GM18951 (cell line): ENCODE measurements around the gene SLC41A1.
A peak's percentile ranks its signal among the peaks of the same experiment; 100 is the strongest.

Experiments used
- POLR2A ChIP-seq: IDR thresholded peaks from 4 replicates; pipeline ENCODE4 v1.6.1; 2011; ENCODE audit warnings: mild to moderate bottlenecking; ENCODE audit not compliant: insufficient read length, insufficient read depth; ENCODE audit errors: extremely low read depth
- in situ Hi-C: fragments of 300-500 bp; cut with MboI; formaldehyde crosslinking; loops from one replicate; pipeline ENCODE4 v1.12.0; 2022; ENCODE audit warnings: low sequenced_read_pairs, mixed read lengths, inconsistent platforms; ENCODE audit not compliant: unreplicated experiment

Gene SLC41A1

DNA sequence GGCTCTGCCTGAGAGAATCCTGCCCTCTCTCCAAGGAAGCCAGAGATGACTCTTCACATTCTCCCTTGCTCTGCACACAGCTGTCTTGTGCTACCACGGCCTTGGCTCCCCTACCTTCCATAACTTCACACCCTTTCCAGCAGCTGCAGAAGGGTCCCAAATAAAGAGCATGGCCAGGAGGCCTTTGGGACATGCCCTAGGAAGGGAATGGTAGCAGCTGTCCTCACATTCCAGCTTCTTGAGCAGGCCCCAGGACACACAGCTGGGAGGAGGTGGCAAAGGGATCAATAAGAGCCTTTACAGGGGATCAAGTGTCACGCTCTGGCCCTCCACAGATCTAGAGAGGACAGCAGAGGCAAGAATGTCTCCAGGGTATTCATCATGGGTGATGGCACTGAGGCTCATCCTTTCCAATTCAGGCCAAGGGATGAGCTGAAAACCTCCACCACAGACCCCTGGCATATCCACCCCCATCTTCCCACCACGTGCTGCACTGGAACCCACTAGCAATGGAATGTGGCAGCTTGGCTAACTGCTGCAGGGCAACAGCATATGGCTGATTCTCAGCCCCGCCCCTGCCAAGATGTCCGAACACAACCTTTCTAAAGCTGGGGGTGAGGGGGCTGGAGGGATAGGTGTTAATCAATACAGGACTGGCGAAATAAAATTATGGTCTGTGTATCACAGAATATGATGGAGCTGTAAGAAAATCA, 19.9 kb downstream of the SLC41A1 start:
- in situ Hi-C loops: loop anchor here (10.0 kb wide), 1 partner anchor 322 kb away; the partner anchor contains the start of gene AVPR1B
- no peak for TF ChIP-seq POLR2A

DNA sequence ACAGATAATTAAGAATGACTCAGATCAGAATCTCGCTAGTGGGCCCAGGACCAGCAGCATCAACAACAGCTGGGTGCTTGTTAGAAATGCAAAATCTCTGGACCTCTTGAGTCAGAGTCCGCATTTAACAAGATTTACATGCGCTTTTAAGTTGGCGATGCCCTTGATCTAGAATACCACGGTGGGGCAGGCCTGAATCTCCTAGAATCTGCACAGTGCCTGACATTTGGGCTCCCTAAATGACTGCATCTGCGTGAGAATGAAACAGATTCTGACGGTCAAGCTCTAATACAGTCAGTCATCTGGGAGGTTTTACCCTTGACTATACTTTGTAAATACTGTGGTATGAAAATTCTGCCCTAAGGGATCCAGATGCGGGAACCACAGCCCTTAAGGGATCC, 20.5 kb downstream of the SLC41A1 start:
- TF ChIP-seq POLR2A: no peak
- in situ Hi-C loops: loop anchor here (10.0 kb wide), 1 partner anchor 322 kb away; the partner anchor contains the start of gene AVPR1B

DNA sequence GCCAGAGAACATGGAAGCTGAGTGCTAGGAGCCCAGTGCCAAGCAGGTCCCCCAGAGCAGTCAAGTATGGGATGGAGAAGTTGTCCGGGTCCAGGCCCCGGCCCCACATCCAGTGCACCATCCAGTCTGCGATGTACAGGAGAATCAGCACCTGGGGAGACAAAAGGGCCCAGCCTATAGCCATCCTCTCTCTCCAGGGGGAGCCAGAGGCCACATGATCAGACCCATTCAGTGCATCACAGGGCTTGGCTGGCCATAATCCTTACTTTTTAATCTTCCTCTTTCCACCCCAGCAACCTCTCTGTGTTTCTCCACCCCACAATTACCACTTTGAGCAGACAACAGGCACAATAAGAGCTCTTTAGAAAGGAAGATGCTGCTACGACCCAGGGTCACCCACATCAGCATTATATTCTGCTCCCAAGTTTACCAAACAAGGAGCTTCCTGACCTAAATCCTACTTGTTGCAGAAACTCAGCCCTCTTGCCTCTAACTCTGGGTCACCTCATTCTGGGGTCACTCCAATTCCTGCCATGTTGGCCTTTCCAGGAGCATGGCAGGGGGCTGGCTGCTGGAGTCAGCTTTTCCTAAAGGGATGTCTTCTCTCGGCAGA, 21.3 kb downstream of the SLC41A1 start:
- in situ Hi-C loops: loop anchor here (10.0 kb wide), 1 partner anchor 323 kb away; the partner anchor contains the start of gene AVPR1B
- no peak for TF ChIP-seq POLR2A

DNA sequence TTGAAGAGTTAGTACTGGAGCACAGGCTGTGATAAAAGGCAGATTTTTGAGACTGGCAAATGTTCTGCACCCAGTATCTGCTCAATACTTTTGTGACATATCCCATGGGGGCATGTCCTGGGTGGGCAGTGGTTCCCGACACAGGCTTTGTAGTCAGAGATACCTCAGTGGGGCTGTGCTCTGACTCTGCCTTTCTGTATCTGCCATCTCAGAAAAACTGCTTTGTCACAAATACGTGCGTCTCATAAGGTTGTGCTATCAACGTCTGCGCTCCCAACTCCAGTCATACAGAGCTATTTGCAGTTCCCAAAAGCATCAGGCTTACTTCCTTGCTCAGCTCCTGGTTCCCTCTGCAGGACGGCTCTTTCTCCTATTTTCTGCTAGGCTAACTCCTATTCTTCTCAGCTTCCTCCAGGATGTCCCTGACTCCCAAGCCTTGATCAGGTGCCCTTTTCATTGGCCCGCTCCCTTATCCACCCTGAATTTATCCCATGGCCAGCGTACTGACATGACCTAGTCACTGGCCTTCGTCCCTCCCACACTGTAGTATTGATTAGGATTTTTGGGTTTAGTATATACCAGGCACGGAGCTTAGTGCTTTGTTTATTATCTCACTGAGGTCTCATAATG, 25.6 kb downstream of the SLC41A1 start:
- TF ChIP-seq POLR2A: no peak
- in situ Hi-C loops: no loop called here

DNA sequence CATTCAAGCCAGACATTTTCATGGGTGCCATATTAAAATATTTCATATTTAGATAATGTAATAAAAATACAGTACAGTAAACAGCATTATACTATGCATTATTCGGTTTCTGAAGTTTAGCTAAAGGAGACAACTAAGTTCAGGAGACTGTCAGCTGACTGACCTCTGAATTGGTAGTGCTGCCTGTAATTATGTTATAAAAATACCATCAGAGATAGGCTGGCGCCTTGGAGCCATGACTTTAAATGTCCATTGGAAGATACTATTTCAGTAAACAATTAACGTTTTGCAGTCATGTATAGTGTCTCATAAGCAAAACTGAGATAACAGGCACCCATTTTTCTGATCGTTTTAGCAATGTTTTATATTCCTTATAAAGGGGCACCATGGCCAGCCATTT, 26.4 kb downstream of the SLC41A1 start:
- in situ Hi-C loops: no loop called here
- TF ChIP-seq POLR2A: no peak

DNA sequence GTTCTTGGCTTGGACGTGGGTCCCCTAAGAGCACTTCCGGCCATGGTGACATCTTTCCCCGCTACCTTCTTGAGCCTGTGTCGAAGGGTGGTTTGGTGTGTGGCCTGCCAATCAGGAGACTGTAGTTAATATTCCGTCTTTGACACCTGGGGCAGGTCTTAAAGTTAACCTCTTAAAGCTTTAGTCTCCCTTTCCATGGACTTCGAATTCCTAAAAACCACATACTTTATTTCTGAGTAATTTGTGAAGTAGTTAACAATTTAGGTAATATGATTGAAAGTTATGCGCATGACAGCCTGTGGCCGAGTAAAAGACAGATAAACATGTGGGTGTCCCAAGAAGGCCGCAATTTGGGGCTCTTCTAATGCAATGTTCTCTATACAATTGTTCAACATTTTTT, 27.6 kb downstream of the SLC41A1 start:
- no peak for TF ChIP-seq POLR2A
- in situ Hi-C loops: no loop called here

DNA sequence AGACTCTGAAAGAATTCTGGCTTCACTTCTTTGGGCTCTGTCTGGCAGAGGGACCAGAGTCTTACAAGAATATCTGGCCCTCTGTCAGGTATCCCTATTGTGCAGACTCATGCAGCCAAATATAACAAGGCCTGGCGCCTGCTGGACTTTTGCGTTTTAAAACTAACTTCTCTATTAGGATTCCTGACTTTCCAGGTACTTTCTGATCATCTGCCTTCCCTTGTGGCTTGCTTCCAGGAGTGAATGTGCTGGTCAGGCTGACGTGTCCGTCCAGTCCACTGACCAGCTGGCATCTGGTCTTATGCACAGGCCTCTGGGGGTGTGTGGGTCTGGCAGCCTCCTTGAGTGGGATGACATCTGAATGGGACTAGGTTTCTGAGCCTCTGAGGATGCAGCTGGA, 29.1 kb downstream of the SLC41A1 start:
- no peak for TF ChIP-seq POLR2A
- in situ Hi-C loops: no loop called here

DNA sequence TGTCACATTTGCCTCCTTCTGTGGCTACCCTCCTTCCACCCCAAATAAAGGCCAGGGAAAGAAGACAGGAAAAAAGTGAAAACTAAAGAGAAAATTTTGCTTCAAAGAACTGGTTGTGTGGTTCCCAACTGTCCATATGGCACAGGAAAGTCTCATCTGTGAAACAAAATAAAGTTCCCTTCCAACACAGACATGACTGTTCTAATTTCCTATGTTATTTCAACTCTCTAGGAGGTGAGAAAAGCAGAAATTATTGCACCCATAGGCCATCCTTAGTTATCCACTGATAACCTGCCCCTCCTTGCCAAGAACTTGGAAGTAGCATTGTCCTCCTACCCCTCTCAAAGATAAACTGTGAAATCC, 29.6 kb downstream of the SLC41A1 start:
- in situ Hi-C loops: no loop called here
- TF ChIP-seq POLR2A: no peak

DNA sequence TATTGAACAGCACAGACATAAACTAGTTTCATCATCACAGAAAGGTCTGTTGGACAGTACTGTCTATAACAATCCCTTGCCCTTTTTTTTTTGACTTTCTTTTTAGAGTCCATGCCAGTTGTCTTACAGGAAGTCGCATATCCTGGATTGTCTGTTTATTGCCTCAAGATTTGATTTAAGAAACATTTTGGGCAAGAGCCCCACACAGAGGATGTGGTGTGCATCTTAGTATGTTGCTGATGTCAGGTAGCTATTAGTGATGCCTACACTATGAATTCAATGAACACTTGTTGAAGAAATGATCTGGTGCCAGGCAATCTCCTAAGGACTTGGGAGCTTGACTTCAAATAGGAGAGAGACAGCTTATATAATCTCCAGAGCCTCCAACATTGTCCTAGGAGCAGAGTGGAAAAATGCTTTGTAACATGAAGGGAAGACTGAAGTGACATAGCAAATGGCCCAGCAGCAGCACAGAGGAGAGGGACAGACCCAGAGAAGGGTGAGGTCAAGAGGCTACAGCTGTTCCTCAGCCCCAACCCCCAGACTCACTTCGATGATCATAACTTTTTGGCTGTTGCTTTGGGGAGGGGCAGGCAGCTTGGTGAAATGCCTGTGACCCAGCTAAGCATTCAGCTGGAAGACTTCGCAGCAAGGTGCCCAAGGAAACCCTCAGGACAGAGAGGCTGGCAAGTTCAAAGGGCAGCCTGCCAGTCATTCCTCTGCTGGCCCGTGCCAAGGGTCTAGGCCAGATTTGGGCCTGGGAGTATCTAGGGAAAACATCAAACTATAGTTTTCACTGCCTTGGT, 30.2 kb downstream of the SLC41A1 start:
- TF ChIP-seq POLR2A: no peak
- in situ Hi-C loops: no loop called here

DNA sequence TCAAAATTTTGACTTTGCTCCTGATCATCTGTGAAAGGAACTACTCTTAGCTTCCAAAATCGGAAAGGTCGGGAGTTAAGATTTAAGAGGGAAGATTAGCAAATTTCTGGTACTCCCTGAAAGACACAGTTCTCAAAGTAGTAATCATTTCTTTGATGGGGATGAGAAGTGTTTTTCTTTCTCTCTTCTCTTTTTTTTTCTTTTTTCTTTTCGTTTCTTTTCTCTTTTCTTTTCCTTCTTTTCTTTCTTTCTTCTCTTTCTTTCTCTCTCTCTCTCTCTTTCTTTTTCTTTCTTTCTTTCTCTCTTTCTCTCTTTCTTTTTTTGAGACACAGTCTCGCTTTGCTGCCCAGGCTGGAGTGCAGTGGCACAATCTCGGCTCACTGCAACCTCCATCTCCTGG, 32.7 kb downstream of the SLC41A1 start:
- in situ Hi-C loops: no loop called here
- TF ChIP-seq POLR2A: no peak

DNA sequence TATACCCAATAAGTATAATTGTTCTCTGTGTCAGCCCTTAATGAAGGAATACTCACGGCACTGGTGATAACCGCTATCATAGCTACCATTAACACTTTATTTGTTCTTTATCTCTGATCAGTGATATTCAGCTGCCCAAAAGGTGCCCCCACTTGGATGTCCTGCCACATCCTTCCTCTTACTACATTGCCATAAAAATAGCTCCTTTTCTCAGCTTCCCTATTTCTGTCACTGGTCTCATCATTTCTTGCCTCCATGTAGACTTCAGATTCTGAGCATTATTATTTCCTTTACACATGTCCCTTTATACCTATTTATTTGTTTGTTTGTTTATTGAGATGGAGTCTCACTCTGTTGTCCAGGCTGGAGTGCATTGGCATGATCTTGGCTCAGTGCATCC, 35.0 kb downstream of the SLC41A1 start:
- TF ChIP-seq POLR2A: no peak
- in situ Hi-C loops: no loop called here

DNA sequence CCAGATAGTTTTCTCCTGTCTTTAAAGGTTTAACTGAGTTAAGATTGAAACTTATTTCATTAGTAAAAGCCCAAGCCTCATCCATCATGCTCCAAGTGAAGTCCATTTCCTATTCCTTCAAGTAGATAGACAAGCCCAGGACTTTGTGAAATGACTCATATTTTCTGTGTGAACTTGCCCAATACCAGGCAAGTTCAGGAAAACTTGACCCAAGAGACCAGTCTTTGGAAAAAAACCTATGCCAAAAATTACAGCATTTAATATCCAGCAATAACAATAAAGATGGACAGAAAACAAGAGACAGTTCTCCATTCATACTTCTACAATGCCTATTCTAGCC, 37.3 kb downstream of the SLC41A1 start:
- in situ Hi-C loops: no loop called here
- TF ChIP-seq POLR2A: no peak

DNA sequence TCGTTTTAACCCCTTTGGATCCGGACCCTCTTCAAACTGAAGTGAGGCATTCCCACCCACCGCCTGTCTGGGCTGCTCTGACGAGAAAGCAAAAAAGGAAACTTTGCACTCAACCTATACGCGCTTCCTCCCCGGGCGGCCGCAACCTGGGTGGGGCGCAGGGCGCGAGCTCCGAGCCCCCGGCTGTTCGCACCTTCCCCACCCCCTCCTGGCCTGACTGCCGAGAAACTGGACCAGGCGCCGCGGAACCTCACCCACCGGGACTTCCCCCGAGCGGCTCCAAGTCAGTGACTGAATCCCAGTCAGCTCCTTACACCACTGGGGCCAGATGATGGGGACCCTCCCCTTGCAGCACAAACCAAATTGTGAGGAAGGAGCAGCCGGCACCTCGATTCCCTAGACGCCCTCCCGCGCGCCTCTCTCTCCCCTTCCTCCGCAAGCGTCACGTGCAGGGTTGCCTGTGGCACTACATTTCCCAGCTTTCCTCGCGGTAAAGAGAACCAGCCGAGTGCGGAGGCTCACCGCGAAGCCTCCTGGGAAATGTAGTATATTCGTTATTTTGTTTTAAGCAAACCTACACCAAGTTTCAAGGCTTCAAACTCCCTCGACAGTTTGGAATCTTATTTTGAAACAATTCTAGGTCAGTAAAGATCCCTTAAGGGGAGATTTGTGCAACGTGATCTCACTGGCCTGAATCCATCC, 37.8 kb downstream of the SLC41A1 start, which contains the start of gene RAB29:
Gene RAB29 (minus strand): TSS at position 468 of the 702 bp plus-strand sequence. CDS start 526 bp downstream, outside the sequence.
- in situ Hi-C loops: no loop called here
- TF ChIP-seq POLR2A: peak; percentile 44
